Tibial nerve (tissue), 3 donors: ENCODE measurements around the gene LTK.

Source experiments
- POLR2A ChIP-seq, 2 donors: fragments of 450-650 bp; IDR thresholded peaks; one replicate each; pipeline ENCODE4 v1.6.1; 2017; ENCODE audit warnings: antibody characterized with exemption in 2 of 2, mild to moderate bottlenecking in 2 of 2, moderate library complexity in 2 of 2
- TF ChIP-seq, protein P1 (sequence below), 5 experiments: fragments of 200-600 bp in 3 of 5; fragments of 450-650 bp in 2 of 5; sonication (generic) in 3 of 5; IDR thresholded peaks; one replicate each; pipeline ENCODE4 v1.5.1; 2016 to 2019; ENCODE audit warnings: antibody characterized with exemption in 5 of 5, mild to moderate bottlenecking in 3 of 5, moderate library complexity in 2 of 5

DNA sequence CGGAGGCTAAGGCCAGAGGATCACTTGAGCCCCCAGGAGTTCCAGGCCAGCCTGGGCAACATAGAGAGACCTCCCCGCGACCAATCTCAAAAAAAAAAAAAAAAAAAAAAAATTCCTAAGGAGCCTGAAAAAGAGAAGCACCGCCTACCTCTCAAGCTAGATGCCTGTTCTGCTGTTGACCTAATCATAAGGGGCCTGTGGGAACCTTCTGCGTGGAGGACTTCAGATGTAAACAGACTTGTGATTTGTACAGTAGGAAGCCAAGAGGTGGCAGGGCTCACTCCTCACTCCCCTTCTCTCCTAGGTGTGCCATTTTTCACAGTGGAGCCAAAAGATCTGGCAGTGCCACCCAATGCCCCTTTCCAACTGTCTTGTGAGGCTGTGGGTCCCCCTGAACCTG, 48.6 kb upstream of the LTK start:
- TF ChIP-seq, protein P1, sequence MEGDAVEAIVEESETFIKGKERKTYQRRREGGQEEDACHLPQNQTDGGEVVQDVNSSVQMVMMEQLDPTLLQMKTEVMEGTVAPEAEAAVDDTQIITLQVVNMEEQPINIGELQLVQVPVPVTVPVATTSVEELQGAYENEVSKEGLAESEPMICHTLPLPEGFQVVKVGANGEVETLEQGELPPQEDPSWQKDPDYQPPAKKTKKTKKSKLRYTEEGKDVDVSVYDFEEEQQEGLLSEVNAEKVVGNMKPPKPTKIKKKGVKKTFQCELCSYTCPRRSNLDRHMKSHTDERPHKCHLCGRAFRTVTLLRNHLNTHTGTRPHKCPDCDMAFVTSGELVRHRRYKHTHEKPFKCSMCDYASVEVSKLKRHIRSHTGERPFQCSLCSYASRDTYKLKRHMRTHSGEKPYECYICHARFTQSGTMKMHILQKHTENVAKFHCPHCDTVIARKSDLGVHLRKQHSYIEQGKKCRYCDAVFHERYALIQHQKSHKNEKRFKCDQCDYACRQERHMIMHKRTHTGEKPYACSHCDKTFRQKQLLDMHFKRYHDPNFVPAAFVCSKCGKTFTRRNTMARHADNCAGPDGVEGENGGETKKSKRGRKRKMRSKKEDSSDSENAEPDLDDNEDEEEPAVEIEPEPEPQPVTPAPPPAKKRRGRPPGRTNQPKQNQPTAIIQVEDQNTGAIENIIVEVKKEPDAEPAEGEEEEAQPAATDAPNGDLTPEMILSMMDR (IDR thresholded peaks at IDR 0.05) = no peak
- TF ChIP-seq POLR2A (IDR thresholded peaks at IDR 0.05) = no peak
